ENCODE results near the gene EHBP1.

Gene EHBP1

DNA sequence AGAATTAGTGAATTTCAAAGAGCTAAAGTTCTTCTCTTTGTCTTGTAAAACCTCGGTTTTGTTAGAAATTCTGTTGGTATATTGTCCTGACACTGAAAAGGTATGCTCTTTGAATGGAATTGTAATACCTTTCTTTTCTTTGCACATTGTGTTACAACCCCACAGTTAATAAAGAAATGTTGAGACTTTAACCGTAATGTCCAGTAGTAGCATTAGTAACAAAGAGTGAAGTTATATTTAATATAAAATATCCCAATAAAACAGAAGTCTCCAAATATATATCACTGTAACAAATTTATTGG lies 69.8 kb downstream of the EHBP1 start:
- no peak for DNase-seq (ENCODE audit: low spot score)
- FAIRE-seq = no peak

DNA sequence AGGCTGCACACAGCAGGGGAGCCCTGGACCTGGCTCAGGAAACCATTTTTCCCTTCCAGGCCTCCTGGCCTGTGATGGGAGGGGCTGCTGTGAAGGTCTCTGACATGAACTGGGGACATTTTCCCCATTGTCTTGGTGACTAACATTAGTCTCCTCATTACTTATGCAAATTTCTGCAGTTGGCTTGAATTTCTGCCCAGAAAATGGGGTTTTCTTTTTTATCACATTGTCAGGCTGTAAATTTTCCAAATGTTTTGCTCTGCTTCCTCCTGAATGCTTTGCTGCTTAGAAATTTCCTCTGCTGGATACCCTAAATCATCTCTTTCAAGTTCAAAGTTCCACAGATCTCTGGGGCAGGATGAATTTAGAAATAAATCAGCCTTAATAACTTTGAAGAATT lies 78.2 kb downstream of the EHBP1 start:
- no peak for FAIRE-seq
- DNase-seq (ENCODE audit: low spot score) = no peak

- DNase-seq (ENCODE audit: low spot score) (no peak), FAIRE-seq (no peak)
These were observed 78.8 kb downstream of the EHBP1 start for GRCh38 chr2:62784341-62784740.

- no peak for DNase-seq (ENCODE audit: low spot score)
These were observed 79.7 kb downstream of the EHBP1 start for GRCh38 chr2:62785216-62785615.

GRCh38 chr2:62785810-62786597 lies 80.5 kb downstream of the EHBP1 start:
- no peak for DNase-seq (ENCODE audit: low spot score)
- no peak for FAIRE-seq

More at GRCh38 chr2:62785216-62785615, 79.7 kb downstream of the EHBP1 start:
- FAIRE-seq = no peak

GRCh38 chr2:62787386-62787785 lies 81.9 kb downstream of the EHBP1 start:
- DNase-seq (ENCODE audit: low spot score) = peak; percentile 32

DNA sequence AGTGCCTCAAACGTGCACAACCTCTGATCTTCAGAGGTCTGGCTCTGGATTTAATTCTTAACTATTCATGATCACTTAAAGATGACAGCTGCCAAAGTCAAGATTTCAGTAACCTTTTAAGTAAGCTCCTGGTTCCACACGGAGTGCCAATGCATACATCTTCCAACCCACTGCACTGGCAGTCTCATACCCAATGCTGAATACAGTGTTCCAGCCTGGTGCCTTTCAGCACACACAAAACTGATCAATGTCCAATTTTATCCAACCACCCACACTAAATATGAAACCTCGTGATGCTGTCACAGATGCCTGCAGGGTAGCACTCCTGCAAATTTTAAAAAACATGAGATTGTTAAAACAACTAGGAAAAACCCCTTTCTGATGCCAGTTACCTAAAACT lies 84.0 kb downstream of the EHBP1 start:
- DNase-seq (ENCODE audit: low spot score) (no peak), FAIRE-seq (no peak)

More at GRCh38 chr2:62787386-62787785, 81.9 kb downstream of the EHBP1 start:
- FAIRE-seq = no peak

DNA sequence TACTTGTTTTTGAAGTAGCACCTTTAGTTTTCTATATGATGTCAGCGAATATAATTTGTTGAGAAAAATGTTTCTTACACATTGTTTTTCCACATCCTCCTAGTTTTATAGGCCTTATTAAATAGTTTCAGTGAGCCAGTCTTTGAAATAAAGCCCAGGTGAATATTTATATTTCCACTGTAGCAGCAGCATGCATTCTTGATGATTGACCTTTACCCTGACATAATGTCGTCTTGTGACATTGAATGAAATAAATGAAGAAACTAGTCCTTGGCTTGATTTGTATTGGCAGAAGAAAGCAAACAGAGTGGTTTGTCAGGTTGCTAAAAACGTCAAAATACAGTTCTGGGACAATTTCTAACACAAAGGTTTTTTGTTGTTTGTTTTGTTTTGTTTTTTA lies 84.4 kb downstream of the EHBP1 start:
- FAIRE-seq (no peak), DNase-seq (ENCODE audit: low spot score) (no peak)

DNA sequence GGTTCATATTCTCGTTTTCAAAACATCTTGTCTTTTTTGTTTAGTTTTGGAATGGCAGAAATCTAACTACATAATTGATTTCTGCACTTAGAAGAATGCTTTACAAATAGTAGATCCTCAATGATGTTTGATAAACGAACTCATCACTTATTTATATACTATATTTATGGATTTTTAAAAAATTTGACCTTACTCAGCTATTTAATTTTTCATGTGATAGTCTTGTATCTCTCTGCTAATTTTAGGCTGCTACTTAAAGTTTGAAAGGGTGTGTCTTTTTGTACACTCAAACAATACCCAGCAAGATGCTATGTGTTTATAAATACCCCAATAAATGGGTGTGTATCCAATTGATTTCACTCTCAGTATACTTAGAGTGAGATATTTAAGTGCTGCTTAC lies 86.9 kb downstream of the EHBP1 start:
- DNase-seq (ENCODE audit: low spot score) (no peak), FAIRE-seq (no peak)

DNA sequence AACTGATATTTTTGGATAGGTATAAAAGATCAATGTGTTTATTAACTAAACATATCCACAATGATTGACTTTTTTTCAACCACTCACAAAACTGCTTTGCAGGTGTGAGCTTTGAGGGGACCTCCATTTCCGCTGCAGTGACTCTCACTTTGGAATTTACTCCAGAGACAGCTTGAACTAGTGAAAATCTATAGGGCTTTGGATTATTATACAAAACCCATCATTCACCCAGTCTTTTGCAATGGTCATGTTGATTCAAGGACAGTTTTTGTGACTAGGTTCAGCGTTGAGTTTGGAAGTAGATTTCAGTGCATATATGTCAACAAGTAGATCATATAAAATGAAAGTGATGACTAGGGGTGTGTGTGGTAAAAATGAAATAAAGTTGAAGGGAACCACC lies 87.7 kb downstream of the EHBP1 start:
- DNase-seq (ENCODE audit: low spot score) (no peak), FAIRE-seq (no peak)

DNA sequence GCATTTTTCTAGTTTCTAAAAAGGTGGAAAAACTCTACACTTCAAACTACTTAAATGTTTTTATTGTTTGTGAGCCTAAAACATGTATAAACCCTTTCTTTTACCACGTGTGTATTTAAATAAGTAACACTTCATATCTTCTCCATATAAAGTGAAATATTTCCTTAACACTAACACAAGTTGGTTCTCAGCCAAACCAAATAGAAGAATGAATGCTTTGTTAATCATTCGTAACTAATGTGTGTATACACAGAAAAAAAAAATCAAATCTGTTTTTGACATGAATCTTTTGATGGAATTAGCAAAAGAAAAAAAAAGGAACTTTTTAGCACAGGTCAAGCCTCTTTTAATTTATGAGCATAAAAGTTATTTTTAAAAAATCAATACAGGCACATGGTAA lies 89.3 kb downstream of the EHBP1 start:
- FAIRE-seq (no peak), DNase-seq (ENCODE audit: low spot score) (no peak)

GRCh38 chr2:62795341-62795740 lies 89.8 kb downstream of the EHBP1 start:
- no peak for DNase-seq (ENCODE audit: low spot score)
- no peak for FAIRE-seq

DNA sequence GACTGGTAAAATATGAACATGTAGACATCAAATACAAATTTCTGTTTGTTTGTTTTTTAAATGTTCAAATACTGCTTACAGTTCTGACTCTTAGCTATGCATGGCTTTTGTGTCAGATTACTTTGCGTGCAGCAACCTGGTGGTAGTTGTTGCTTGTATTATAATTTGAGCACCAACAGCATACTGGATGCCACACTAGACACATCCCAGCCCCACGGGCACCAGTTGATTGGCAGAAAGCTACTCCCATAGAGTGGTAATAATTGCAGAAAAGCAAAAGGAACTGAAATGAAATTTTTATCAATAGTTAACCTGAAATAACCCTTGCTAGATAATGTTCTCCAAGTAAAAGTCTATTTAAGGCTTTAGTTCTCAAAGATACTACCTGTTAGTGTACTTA lies 91.6 kb downstream of the EHBP1 start:
- DNase-seq (ENCODE audit: low spot score) (no peak), FAIRE-seq (no peak)

- FAIRE-seq (no peak), DNase-seq (ENCODE audit: low spot score) (no peak)
These were observed 95.1 kb downstream of the EHBP1 start for GRCh38 chr2:62800618-62801017.

GRCh38 chr2:62801110-62801509 lies 95.6 kb downstream of the EHBP1 start:
- FAIRE-seq = no peak
- no peak for DNase-seq (ENCODE audit: low spot score)

DNA sequence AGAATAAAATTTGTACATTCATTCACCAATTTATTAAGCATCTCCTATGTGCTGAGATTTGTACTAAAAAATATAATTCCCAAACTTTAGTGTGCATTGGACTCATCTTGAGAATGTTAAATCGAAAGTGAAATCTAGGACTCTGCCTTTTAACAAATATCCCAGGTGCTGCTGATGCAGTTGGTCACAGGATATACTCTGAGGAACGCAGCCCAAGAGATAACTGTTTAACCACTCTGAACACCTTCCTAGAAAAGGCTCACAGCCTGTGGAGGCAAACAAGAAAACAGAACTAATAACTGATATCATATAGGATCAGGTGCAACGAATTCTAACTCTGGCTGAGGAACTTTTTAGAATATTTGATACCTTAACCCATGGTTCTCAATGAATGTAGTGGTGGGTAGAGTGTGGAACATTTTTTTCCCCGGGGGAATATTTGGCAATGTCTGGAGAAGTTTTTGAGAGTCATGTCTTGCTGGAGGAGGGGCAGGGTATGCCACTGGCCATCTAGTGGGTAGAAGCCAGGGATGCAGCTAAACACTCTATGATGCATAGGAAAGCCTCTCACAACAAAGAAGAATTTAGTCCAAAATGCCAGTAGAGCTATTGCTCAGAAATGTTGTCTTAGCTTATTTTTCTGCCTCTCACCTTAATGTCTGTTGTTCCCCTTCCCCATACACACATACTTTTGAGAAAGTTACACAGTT lies 96.5 kb downstream of the EHBP1 start:
- DNase-seq (ENCODE audit: low spot score) (peak; percentile 16), FAIRE-seq (no peak)

- no peak for DNase-seq (ENCODE audit: low spot score)
- no peak for FAIRE-seq
These were observed 98.4 kb downstream of the EHBP1 start for GRCh38 chr2:62803961-62804360.

- DNase-seq (ENCODE audit: low spot score) (no peak), FAIRE-seq (no peak)
These were observed 100.7 kb downstream of the EHBP1 start for GRCh38 chr2:62806231-62806630.

DNA sequence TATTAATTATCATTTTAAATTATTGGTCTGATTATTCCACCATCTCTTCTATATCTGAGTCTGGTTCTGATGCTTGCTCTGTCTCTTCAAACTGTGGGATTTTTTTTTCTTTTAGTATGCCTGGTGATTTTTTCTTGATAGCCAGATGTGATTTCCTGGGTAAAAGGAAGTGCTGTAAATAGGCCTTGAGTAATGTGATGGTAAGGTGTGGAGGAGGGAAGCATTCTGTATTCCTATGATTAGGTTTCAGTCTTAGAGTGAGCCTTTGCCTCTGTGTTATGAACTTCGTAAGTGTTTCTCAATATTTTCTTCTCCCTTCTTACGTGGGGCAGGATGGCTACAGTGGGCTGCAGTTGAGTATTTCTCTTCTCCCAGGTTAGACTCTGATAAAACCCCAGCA lies 103.0 kb downstream of the EHBP1 start:
- no peak for DNase-seq (ENCODE audit: low spot score)
- FAIRE-seq = no peak

GRCh38 chr2:62811086-62811485 lies 105.6 kb downstream of the EHBP1 start:
- FAIRE-seq (no peak), DNase-seq (ENCODE audit: low spot score) (no peak)

- DNase-seq (ENCODE audit: low spot score) = no peak
- FAIRE-seq = no peak
These were observed 106.5 kb downstream of the EHBP1 start for GRCh38 chr2:62811972-62812371.

DNA sequence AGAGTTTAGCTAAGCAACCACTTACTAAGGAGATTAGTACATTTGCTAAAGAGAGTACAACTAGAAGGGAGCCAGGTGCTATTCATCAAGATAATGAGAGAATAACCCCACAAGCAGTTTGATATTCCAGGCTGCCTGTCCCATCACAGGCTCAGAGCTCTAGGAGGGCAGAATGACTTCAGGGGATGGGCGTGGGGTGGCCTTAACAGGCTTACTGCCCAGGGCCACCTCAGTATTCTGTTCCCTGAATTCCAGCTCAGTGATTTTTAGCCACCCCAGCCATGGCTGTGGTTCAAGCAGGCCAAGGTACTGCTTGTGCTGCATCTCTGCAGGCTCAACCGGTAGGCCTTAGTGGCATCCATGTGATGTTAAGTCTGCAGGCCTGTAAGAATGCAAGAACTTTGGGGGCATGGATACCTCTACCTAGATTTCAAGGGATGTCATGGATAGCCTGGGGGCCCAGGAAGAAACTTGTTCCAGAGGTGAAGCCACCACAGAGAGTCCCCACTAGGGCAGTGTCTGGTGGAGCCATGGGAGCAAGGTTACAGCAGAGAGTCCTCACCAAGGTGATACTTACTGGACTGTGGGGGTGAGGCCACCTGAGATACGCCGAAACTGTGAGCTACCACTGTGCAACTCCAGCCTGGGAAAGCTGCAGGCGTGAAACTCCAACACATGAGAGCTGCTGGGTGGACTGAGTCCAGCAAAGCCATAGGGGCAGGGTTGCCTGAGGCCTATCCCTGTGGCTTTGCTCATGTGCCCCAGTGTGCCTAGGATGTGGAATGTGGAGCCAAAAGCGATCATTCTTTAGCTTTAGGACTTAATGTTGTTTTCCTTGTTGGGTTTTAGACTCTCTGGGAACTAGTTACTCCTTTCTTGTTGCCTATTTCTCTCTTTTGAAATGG lies 107.7 kb downstream of the EHBP1 start:
- peak; percentile 23 for FAIRE-seq

More for the DNA sequence above, 107.7 kb downstream of the EHBP1 start:
- no peak for DNase-seq (ENCODE audit: low spot score)

All from urothelium cell line (cell line).